Measurements from ENCODE around the gene IQCH.

- TF ChIP-seq BHLHE40 (IDR thresholded peaks at IDR 0.05; ENCODE audit: low read length) (no peak), MCM3 (IDR thresholded peaks at IDR 0.05) (no peak), CTCF (IDR thresholded peaks at IDR 0.05 in 2 of 3, conservative IDR thresholded peaks at IDR 0.05 in 1 of 3; ENCODE audit: insufficient read depth in 2 of 3, low read depth in 1 of 3, low read length in 3 of 3) (no peak), PTRF (tag; IDR thresholded peaks at IDR 0.05) (no peak), SAP30 (IDR thresholded peaks at IDR 0.05; ENCODE audit: borderline replicate concordance, insufficient read depth, low read depth, low read length, poor library complexity, severe bottlenecking) (no peak), CHCHD3 (CRISPR knock-in tag; IDR thresholded peaks at IDR 0.05) (no peak), POLR2A (conservative IDR thresholded peaks at IDR 0.05) (no peak), FOXK1 (CRISPR knock-in tag; IDR thresholded peaks at IDR 0.05; ENCODE audit: borderline replicate concordance) (no peak), ZFP36 (IDR thresholded peaks at IDR 0.05; ENCODE audit: low read depth, low read length, partially characterized antibody) (no peak), ZNF644 (tag; IDR thresholded peaks at IDR 0.05; ENCODE audit: low read depth) (no peak), SP1 (CRISPR knock-in tag; IDR thresholded peaks at IDR 0.05) (no peak), HMGN3 (IDR thresholded peaks at IDR 0.05; ENCODE audit: borderline replicate concordance, extremely low read depth, insufficient read length, low read depth, low read length) (no peak), SIX5 (IDR thresholded peaks at IDR 0.05; ENCODE audit: borderline replicate concordance in 1 of 2, insufficient read depth in 1 of 2, low read depth in 1 of 2, low read length in 2 of 2) (no peak), POLR2AphosphoS5 (IDR thresholded peaks at IDR 0.05; ENCODE audit: control insufficient read depth, insufficient read depth, low read depth, low read length) (no peak)
These were observed 3.3 kb upstream of the IQCH start for GRCh38 chr15:67251318-67251717.

All from K562 (cell line).